ACC112 (cell line): ENCODE measurements around the gene ALG2.

ENCODE experiments used
- H2AFZ ChIP-seq: fragments of 200-600 bp; sonication (generic); one replicate; pipeline ENCODE4 v1.6.0; 2017; ENCODE audit warnings: antibody characterized with exemption, low read length; ENCODE audit not compliant: unreplicated experiment
- H3K27ac ChIP-seq: fragments of 200-600 bp; sonication (generic); 2 replicates; pipeline ENCODE4 v1.5.1; 2014; ENCODE audit warnings: low read depth, mild to moderate bottlenecking, antibody characterized with exemption, low read length, moderate library complexity
- H3K27me3 ChIP-seq: fragments of 200-600 bp; sonication (generic); 2 replicates; pipeline ENCODE4 v1.6.1; 2014; ENCODE audit warnings: mild to moderate bottlenecking, antibody characterized with exemption, low read length, moderate library complexity, mixed read lengths; ENCODE audit not compliant: insufficient read depth
- H3K36me3 ChIP-seq: fragments of 200-600 bp; sonication (generic); 2 replicates; pipeline ENCODE4 v1.6.1; 2016; ENCODE audit warnings: mild to moderate bottlenecking, antibody characterized with exemption, low read length, moderate library complexity, mixed read lengths; ENCODE audit not compliant: insufficient read depth
- H3K4me1 ChIP-seq: fragments of 200-600 bp; sonication (generic); one replicate; pipeline ENCODE4 v1.6.1; 2016; ENCODE audit warnings: low read length, mixed read lengths; ENCODE audit not compliant: insufficient read depth, unreplicated experiment, control insufficient read depth
- H3K4me3 ChIP-seq: fragments of 200-600 bp; sonication (generic); 2 replicates; pipeline ENCODE4 v1.5.1; 2014; ENCODE audit warnings: mild to moderate bottlenecking, low read depth, low read length
- H3K79me2 ChIP-seq: fragments of 200-600 bp; sonication (generic); one replicate; pipeline ENCODE4 v1.6.0; 2016; ENCODE audit warnings: low read length; ENCODE audit not compliant: control insufficient read depth, unreplicated experiment, insufficient read depth

The ALG2 gene

GRCh38 chr9:99181621-99182020 is 40.1 kb downstream of the ALG2 start:
- Histone ChIP-seq H2AFZ (no peak overlapping the region), H3K36me3 (no peaks in the 10 kb centered on the region), H3K4me3 (no peak overlapping the region), H3K79me2 (no peaks in the 10 kb centered on the region), H3K4me1 (no peaks in the 10 kb centered on the region), H3K27me3 (no peaks in the 10 kb centered on the region), H3K27ac (no peak overlapping the region)

GRCh38 chr9:99181206-99181605 is 40.5 kb downstream of the ALG2 start:
- Histone ChIP-seq H3K27ac (no peak overlapping the region), H3K79me2 (no peaks in the 10 kb centered on the region), H3K27me3 (no peaks in the 10 kb centered on the region), H2AFZ (no peak overlapping the region), H3K4me3 (no peak overlapping the region), H3K36me3 (no peaks in the 10 kb centered on the region), H3K4me1 (no peaks in the 10 kb centered on the region)

DNA sequence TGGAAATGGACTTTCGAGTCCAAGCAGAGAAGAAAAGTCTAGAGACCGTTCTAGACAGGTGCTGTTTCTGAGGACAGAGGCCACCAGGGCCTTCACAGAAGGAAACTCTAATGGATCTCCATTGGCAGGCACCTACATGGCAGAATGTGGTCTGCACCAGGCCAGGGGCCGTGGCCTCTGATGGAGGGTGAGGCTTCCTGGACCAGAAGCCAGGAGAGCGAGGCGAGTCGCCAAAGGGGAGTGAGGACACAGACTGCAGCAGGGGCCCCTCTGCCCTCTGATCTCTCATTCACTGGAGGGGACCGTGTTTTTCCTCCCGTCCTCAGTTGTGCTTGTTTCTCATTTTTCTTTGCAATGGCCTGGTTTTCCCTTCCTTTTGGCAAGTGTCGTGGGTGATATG is 41.1 kb downstream of the ALG2 start:
- no peaks in the 10 kb centered on the region for H3K36me3 ChIP-seq
- H2AFZ ChIP-seq, result no peak overlapping the region
- H3K4me3 ChIP-seq, result no peak overlapping the region
- H3K27ac ChIP-seq, result no peak overlapping the region
- no peaks in the 10 kb centered on the region for H3K79me2 ChIP-seq
- no peaks in the 10 kb centered on the region for H3K27me3 ChIP-seq
- no peaks in the 10 kb centered on the region for H3K4me1 ChIP-seq

- Histone ChIP-seq H2AFZ (no peak overlapping the region), H3K4me1 (no peaks in the 10 kb centered on the region), H3K27ac (no peak overlapping the region), H3K4me3 (no peak overlapping the region), H3K36me3 (no peaks in the 10 kb centered on the region), H3K79me2 (no peaks in the 10 kb centered on the region), H3K27me3 (no peaks in the 10 kb centered on the region)
Observed at GRCh38 chr9:99180199-99180598, 41.5 kb downstream of the ALG2 start.

GRCh38 chr9:99178912-99179872 is 42.5 kb downstream of the ALG2 start:
- no peaks in the 10 kb centered on the region for H3K36me3 ChIP-seq
- no peak overlapping the region for H3K4me3 ChIP-seq
- no peak overlapping the region for H3K27ac ChIP-seq
- H2AFZ ChIP-seq, result no peak overlapping the region
- H3K27me3 ChIP-seq, result no peaks in the 10 kb centered on the region
- no peaks in the 10 kb centered on the region for H3K79me2 ChIP-seq
- H3K4me1 ChIP-seq, result peaks cover 2% of the 10 kb centered on the region

DNA sequence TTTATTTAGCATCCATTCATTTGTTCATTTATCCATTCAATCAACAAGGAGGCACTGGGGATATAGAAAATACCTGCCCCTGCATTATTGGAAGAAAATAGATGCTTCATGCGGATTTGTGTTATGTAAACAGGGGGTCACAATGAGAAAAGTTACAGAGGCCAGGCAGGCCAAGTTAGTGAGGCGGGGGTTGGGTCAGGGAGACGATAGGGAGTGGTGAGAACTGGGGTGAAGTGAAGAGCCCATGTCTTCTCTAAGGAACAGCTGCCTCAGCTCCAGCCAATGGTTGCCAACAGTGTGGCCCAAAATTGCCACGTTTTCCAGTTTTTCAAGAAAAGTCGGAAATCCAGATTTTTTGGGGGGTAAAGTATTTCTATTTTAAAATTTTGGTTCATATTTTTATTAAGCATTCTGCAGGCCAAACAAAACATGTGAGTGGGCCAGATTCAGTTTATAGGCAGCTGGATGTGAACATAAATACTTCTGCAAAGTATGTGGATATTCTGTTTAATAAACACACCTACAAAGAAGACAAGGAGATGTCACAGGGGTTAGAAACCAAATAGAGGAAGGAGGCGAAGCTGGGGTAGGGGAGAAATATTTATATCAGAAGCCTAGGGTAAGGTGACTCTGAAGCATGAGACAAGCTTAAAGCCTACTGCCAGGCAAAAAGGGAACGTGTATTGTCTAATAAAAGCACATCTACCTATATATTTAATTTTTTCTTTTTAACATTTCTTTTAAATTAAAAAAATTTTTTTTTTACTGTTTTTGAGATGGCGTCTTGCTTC is 44.0 kb downstream of the ALG2 start:
- H3K4me1 ChIP-seq, result peaks cover 7% of the 10 kb centered on the region
- H3K79me2 ChIP-seq, result no peaks in the 10 kb centered on the region
- no peaks in the 10 kb centered on the region for H3K27me3 ChIP-seq
- no peak overlapping the region for H3K27ac ChIP-seq
- H3K4me3 ChIP-seq, result no peak overlapping the region
- no peaks in the 10 kb centered on the region for H3K36me3 ChIP-seq
- H2AFZ ChIP-seq, result no peak overlapping the region

DNA sequence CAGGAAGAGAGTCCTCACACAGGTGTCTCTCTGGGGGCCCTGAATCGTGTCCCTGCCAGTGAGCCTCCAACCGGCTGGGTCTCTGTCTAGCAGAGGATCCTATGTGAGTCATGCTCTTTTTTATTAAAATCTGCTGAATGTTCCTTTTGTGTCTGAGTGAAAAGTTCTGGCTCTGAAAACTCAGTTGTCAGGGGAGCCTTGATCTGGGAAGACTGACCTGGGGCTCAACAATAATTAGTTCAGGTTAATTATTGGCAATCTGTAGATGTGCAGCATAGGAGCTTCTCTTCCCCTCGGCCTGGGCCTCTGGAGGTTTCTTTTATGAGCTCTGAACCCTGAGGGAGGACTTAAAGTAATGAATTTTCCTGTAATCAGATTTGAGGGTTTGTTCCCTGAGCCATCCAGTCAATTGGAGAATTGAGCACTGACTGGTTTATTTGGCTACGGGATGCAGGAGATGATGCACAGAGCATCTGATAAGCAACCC is 45.2 kb downstream of the ALG2 start:
- Histone ChIP-seq H2AFZ (no peak overlapping the region), H3K27me3 (no peaks in the 10 kb centered on the region), H3K36me3 (no peaks in the 10 kb centered on the region), H3K4me1 (peaks cover 7% of the 10 kb centered on the region), H3K79me2 (no peaks in the 10 kb centered on the region), H3K4me3 (no peak overlapping the region), H3K27ac (no peak overlapping the region)

GRCh38 chr9:99173570-99174504 is 47.9 kb downstream of the ALG2 start:
- Histone ChIP-seq H3K27ac (no peak overlapping the region), H3K4me3 (no peak overlapping the region), H3K79me2 (no peaks in the 10 kb centered on the region), H2AFZ (no peak overlapping the region), H3K4me1 (peaks cover 7% of the 10 kb centered on the region), H3K36me3 (no peaks in the 10 kb centered on the region), H3K27me3 (peaks cover 10% of the 10 kb centered on the region)

DNA sequence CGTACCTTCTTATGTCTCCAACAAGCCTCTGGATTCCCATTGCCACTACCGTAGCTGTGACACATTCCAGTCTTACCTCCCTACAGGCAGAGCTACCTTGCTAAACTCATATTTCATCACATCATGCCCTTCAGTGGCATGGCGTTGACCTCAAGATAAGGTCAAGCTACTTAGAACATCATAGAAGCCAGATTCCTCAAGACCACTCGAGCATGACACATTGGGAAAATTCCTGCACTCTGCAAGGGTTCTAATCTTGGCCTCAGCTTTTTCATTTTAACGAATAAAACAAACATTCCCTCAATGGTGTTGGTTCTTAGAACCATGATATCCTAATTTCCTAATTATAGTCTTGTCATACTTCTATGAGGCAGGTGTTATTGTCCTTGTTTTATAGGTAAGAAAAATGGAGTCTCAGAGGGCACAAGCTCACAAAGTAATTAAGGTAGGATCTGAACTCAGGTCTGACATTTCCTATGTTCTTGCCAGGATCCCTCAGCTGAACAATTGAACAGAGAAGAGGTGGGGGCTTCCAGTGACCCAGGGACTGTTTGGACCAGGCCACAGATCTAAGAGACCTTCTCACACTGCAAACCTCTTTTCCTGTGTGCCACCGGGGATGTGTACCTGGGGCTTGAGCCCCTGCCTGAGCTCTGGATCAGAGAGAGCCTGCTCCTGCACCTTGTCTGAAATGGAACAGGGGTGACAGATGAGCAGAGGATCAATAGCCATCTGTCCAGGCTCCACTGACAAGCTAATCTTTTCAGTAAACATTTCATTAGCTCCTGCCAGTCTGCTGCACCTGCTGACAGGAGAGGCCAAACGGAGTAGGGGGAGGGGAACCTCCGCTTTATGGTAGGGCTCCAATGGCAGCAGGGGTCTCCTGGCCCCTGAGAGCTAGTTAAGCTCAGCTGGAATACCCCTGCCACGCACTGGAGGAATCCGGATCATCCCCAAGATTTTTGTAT is 49.3 kb downstream of the ALG2 start:
- H2AFZ ChIP-seq, result no peak overlapping the region
- H3K79me2 ChIP-seq, result no peaks in the 10 kb centered on the region
- H3K36me3 ChIP-seq, result no peaks in the 10 kb centered on the region
- H3K27me3 ChIP-seq, result peaks cover 16% of the 10 kb centered on the region
- no peak overlapping the region for H3K27ac ChIP-seq
- peaks cover 7% of the 10 kb centered on the region for H3K4me1 ChIP-seq
- H3K4me3 ChIP-seq, result no peak overlapping the region
